Neutrophil (primary cell): ENCODE measurements around the gene OR7A17.

Source experiments
- H3K27ac ChIP-seq: fragments of 200-600 bp; sonication (generic); 2 replicates; pipeline ENCODE4 v1.5.1; 2016; ENCODE audit warnings: mild to moderate bottlenecking, moderate library complexity
- H3K27me3 ChIP-seq: fragments of 200-600 bp; sonication (generic); 2 replicates; pipeline ENCODE4 v1.6.0; 2016; ENCODE audit warnings: mild to moderate bottlenecking
- H3K36me3 ChIP-seq: fragments of 200-600 bp; sonication (generic); 2 replicates; pipeline ENCODE4 v1.5.1; 2017
- H3K4me1 ChIP-seq, 2 experiments: fragments of 200-600 bp in 1 of 2; sonication (generic) in 1 of 2; 1 replicate in 1 of 2; 2 replicates in 1 of 2; pipeline versions ENCODE4 v1.5.1 to v1.6.1; 2013 to 2016; ENCODE audit warnings: low read depth in 1 of 2, low read length in 1 of 2, mild to moderate bottlenecking in 1 of 2, moderate library complexity in 1 of 2; ENCODE audit not compliant: control insufficient read depth in 1 of 2, insufficient read depth in 1 of 2
- H3K4me3 ChIP-seq, 2 experiments: fragments of 200-600 bp in 1 of 2; sonication (generic) in 1 of 2; 1 replicate in 1 of 2; 2 replicates in 1 of 2; pipeline ENCODE4 v1.5.1; 2013 to 2016; ENCODE audit warnings: low read depth in 1 of 2, low read length in 1 of 2, mild to moderate bottlenecking in 1 of 2, moderate library complexity in 1 of 2
- H3K9me3 ChIP-seq: fragments of 200-600 bp; sonication (generic); 2 replicates; pipeline ENCODE4 v1.5.1; 2016
- TF ChIP-seq, protein P1 (sequence below): fragments of 200-600 bp; sonication (generic); IDR thresholded peaks from 2 replicates; pipeline ENCODE4 v1.5.1; 2016; ENCODE audit warnings: antibody characterized with exemption

Gene OR7A17

DNA sequence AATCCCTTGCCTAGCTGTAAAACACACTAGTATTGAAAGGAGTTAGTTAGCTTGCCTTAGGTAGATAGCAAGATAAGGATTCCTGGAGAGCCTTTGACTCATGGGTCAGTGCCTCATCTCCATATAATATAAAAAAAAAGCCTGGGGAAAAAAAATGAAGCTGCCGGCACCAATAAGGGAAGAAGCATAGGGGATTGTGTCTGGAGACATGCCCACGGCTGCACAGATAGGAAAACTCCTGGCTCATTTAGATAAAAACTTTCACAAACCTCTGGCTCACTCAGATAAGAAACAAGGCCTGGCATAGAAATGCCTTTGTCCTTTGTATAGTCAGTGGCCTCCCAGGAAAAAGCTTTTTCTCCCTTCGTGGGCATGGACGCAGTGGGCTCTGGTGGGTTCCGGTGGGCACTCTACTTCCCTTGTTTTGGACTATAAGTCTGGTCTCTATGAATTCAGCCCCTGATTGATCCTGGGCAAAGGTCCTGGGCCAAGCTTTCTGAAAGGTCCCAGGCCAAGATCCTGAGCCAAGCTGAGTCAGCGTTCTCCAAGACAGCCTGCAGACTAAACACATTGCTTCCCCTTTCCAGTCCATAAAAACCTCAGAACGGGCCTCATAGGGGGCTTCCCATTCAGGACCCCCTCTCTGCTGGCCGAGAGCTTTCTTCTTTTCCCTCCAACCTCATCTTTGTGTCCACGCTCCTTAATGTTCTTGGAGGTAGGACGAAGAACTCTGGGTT is 4.9 kb upstream of the OR7A17 start:
- Histone ChIP-seq H3K27me3 (peaks cover 50% of the 10 kb centered on the region), H3K4me1 (peaks cover 0 to 6% of the 10 kb centered on the region in 2 experiments), H3K27ac (no peak overlapping the region), H3K9me3 (no peaks in the 10 kb centered on the region), H3K4me3 (no peak overlapping the region), H3K36me3 (no peaks in the 10 kb centered on the region)
- TF ChIP-seq, protein P1, sequence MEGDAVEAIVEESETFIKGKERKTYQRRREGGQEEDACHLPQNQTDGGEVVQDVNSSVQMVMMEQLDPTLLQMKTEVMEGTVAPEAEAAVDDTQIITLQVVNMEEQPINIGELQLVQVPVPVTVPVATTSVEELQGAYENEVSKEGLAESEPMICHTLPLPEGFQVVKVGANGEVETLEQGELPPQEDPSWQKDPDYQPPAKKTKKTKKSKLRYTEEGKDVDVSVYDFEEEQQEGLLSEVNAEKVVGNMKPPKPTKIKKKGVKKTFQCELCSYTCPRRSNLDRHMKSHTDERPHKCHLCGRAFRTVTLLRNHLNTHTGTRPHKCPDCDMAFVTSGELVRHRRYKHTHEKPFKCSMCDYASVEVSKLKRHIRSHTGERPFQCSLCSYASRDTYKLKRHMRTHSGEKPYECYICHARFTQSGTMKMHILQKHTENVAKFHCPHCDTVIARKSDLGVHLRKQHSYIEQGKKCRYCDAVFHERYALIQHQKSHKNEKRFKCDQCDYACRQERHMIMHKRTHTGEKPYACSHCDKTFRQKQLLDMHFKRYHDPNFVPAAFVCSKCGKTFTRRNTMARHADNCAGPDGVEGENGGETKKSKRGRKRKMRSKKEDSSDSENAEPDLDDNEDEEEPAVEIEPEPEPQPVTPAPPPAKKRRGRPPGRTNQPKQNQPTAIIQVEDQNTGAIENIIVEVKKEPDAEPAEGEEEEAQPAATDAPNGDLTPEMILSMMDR: no peak

GRCh38 chr19:14889994-14890642 is 4.2 kb upstream of the OR7A17 start:
- no peak overlapping the region for H3K4me3 ChIP-seq
- peaks cover 43% of the 10 kb centered on the region for H3K27me3 ChIP-seq
- H3K27ac ChIP-seq: no peak overlapping the region
- peaks cover 0 to 6% of the 10 kb centered on the region in 2 experiments for H3K4me1 ChIP-seq
- TF ChIP-seq, protein P1: no peak
- H3K36me3 ChIP-seq: no peaks in the 10 kb centered on the region
- no peaks in the 10 kb centered on the region for H3K9me3 ChIP-seq

DNA sequence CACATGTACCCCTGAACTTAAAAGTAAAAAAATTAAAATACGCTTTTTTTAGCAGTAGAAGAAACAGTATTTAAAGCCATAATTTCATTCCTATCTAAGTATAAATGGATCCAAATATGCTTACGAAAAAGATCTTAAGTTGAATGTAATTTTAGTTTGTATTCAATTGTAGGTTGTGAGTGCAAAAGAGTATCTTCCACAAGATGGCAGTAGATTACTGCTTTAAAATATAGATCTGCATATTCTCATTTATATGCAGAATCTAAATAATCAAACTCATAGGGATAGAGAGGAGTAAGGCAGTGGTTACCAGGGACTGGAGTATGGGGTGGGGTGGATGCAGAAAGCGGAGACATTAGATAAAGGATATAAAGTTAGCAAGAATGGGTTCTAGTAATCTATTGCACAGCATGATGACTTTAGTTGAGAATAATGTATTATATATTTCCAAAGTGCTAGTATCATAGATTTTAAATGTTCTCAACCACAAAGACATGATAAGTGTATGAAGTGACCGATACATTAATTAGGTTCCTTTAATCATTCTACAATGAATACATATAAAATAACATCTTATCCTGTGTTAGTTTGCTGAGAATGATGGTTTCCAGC is 14.2 kb downstream of the OR7A17 start:
- Histone ChIP-seq H3K27me3 (peaks cover 23% of the 10 kb centered on the region), H3K9me3 (no peaks in the 10 kb centered on the region), H3K36me3 (no peaks in the 10 kb centered on the region), H3K4me1 (no peaks in the 10 kb centered on the region), H3K4me3 (no peak overlapping the region), H3K27ac (no peak overlapping the region)
- TF ChIP-seq, protein P1: no peak

- H3K4me3 ChIP-seq: no peak overlapping the region
- TF ChIP-seq, protein P1: no peak
These were observed 17.4 kb downstream of the OR7A17 start for GRCh38 chr19:14868497-14868896.

DNA sequence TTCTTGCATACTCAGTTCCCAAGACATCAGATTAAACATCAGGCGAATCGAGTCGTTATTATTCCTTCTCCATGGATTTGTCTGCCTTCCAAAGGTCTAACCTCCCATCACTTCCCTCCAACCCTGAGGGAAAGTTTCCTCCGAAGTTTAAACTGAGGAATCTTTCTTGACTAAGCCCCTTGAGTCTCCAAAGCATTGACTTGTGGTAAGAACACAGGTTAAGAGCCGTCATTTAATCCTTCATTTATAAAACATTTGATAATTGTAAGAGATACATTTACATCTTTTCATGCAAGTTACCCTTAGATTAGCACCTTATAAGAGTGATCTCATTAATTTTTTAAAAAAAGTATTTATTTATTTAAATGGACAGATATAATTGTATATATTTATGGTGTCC is 37.1 kb downstream of the OR7A17 start, which contains the start of gene OR7A10:
TSS of gene OR7A10 (minus strand) at position 101 of the 400 bp plus-strand sequence. CDS start 7,045 bp downstream, outside the sequence.
- H3K27ac ChIP-seq: no peak within 1 kb of the TSS
- H3K4me1 ChIP-seq: no peaks in the 10 kb centered on the region
- TF ChIP-seq, protein P1: no peak
- H3K4me3 ChIP-seq: no peak within 1 kb of the TSS
- H3K9me3 ChIP-seq: no peaks in the 10 kb centered on the region
- H3K36me3 ChIP-seq: no peaks in the 10 kb centered on the region
- H3K27me3 ChIP-seq: peaks cover 12% of the 10 kb centered on the region

More at GRCh38 chr19:14868497-14868896, 17.4 kb downstream of the OR7A17 start:
- Histone ChIP-seq H3K27me3 (peaks cover 21% of the 10 kb centered on the region), H3K27ac (no peak overlapping the region), H3K36me3 (no peaks in the 10 kb centered on the region), H3K4me1 (no peaks in the 10 kb centered on the region), H3K9me3 (no peaks in the 10 kb centered on the region)
